Left ventricle myocardium inferior (tissue), 1 donor: ENCODE results near the gene SLC25A19. TPM values are rescaled to one million over a fixed set of nuclear protein-coding genes. Genes with fewer than 3 reads are reported as not detected.

Source experiments
- DNase-seq: peaks from one replicate; pipeline ENCODE4 v3.0.0-alpha.2; 2020
- H3K27ac ChIP-seq: fragments of 200-600 bp; replicated peaks from 2 replicates; pipeline ENCODE4 v1.8.0; 2021
- H3K27me3 ChIP-seq: fragments of 200-600 bp; 2 replicates; pipeline ENCODE4 v1.8.0; 2021; ENCODE audit warnings: low read depth
- H3K36me3 ChIP-seq: fragments of 200-600 bp; 2 replicates; pipeline ENCODE4 v1.8.0; 2021
- H3K4me1 ChIP-seq: fragments of 200-600 bp; 2 replicates; pipeline ENCODE4 v1.8.0; 2021
- H3K4me3 ChIP-seq: fragments of 200-600 bp; 2 replicates; pipeline ENCODE4 v1.8.0; 2021; ENCODE audit warnings: mild to moderate bottlenecking, moderate library complexity
- H3K9me3 ChIP-seq: fragments of 200-600 bp; replicated peaks from 2 replicates; pipeline ENCODE4 v1.8.0; 2021
- CTCF ChIP-seq: fragments of 200-600 bp; IDR thresholded peaks from 2 replicates; pipeline ENCODE4 v1.8.0; 2021; ENCODE audit warnings: antibody characterized with exemption, mild to moderate bottlenecking, borderline replicate concordance
- intact Hi-C: fragments of 100-400 bp; cut with micrococcal nuclease; formaldehyde crosslinking; loops from one replicate; pipeline ENCODE4 v1.11.0; 2022
- total RNA-seq: library from RNA; stranded (reverse); fragmentation: NEBNext Ultra II Directional; extraction: Animal tissue kit (Norgen Biotek cat#: 25700); gene quantifications from one replicate; pipeline ENCODE4 v1.2.1, GENCODE V29; 2021
- donor health status: DM: no; HTN: yes; CAD: no; lungs with severe emphysema.

SLC25A19 gene
- total RNA-seq, 1 donor from 2014 or later: 16.0 TPM

- H3K27me3 ChIP-seq: no peaks in the 10 kb centered on the region
- H3K27ac ChIP-seq: no peak overlapping the region
- no peak for DNase-seq
- H3K36me3 ChIP-seq: peaks cover 98% of the 10 kb centered on the region
- H3K4me1 ChIP-seq: peaks cover 44% of the 10 kb centered on the region
- TF ChIP-seq CTCF: no peak
- H3K9me3 ChIP-seq: no peaks in the 10 kb centered on the region
- intact Hi-C loops: no loop called here
- H3K4me3 ChIP-seq: no peak overlapping the region
These were observed 49.3 kb downstream of the SLC25A19 start for GRCh38 chr17:75239778-75240393.

GRCh38 chr17:75239214-75239613, 50.0 kb downstream of the SLC25A19 start:
- Histone ChIP-seq H3K4me3 (no peak overlapping the region), H3K36me3 (peaks cover 98% of the 10 kb centered on the region), H3K4me1 (peaks cover 44% of the 10 kb centered on the region), H3K27ac (peak overlapping the region; percentile 77), H3K9me3 (no peaks in the 10 kb centered on the region), H3K27me3 (no peaks in the 10 kb centered on the region)
- intact Hi-C loops: no loop called here
- no peak for DNase-seq
- no peak for TF ChIP-seq CTCF

GRCh38 chr17:75238684-75239191, 50.5 kb downstream of the SLC25A19 start:
- DNase-seq: no peak
- intact Hi-C loops: no loop called here
- H3K9me3 ChIP-seq: no peaks in the 10 kb centered on the region

GRCh38 chr17:75238020-75238580, 51.1 kb downstream of the SLC25A19 start:
- H3K27me3 ChIP-seq: no peaks in the 10 kb centered on the region
- H3K27ac ChIP-seq: peak overlapping the region; percentile 77
- no peaks in the 10 kb centered on the region for H3K9me3 ChIP-seq
- H3K4me1 ChIP-seq: peaks cover 44% of the 10 kb centered on the region
- H3K4me3 ChIP-seq: no peak overlapping the region
- intact Hi-C loops: no loop called here
- H3K36me3 ChIP-seq: peaks cover 98% of the 10 kb centered on the region
- no peak for TF ChIP-seq CTCF
- no peak for DNase-seq

More at GRCh38 chr17:75238684-75239191, 50.5 kb downstream of the SLC25A19 start:
- peaks cover 98% of the 10 kb centered on the region for H3K36me3 ChIP-seq
- H3K27me3 ChIP-seq: no peaks in the 10 kb centered on the region
- peak; percentile 85 for TF ChIP-seq CTCF
- peaks cover 44% of the 10 kb centered on the region for H3K4me1 ChIP-seq
- peak overlapping the region; percentile 77 for H3K27ac ChIP-seq
- H3K4me3 ChIP-seq: no peak overlapping the region

GRCh38 chr17:75237100-75238014, 51.9 kb downstream of the SLC25A19 start:
- Histone ChIP-seq H3K4me1 (peaks cover 44% of the 10 kb centered on the region), H3K9me3 (no peaks in the 10 kb centered on the region), H3K4me3 (no peak overlapping the region), H3K27ac (peak overlapping the region; percentile 77), H3K36me3 (peaks cover 98% of the 10 kb centered on the region), H3K27me3 (no peaks in the 10 kb centered on the region)
- peak; percentile 33 for DNase-seq
- no peak for TF ChIP-seq CTCF
- intact Hi-C loops: no loop called here
